ENCODE results near the gene PYROXD2.
"Not testable (repeated sequence)": the region's sequence is repeated elsewhere in the genome, so short reads cannot be mapped to it uniquely, and the experiment has no call there.

The PYROXD2 gene

DNA sequence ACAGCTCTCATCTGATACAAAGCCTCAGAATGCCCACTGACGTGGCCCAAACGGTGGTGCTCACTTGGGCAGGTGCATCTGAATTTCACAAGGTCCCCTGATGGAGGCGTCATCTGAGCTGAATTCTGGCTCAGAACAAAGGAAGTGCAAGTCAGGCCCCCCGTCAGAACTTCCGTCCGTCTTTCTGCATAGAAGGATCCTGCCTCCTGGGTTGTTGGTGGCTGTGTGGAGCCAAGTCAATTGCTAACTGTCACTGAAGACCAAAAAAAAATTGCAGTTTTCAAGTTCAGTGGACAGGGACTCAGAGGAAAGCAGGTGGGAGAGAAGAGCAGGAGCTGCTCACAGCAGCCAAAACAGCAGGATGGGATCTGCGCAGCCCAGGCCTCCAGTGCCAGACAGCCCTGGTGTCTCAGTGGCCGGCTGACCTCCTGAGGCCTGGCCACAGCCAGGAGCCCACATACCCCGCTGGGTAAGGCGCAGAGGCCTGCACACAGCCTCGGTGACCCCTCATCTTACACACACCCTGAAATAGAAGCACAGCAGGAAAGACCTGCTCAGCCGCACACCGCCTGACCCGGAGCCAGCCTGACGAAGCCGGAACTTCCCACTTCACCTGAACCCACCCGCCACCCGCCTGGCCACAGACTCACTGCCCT, 49.4 kb downstream of the PYROXD2 start:
- no peak for DNase-seq (ENCODE audit: low spot score)

DNA sequence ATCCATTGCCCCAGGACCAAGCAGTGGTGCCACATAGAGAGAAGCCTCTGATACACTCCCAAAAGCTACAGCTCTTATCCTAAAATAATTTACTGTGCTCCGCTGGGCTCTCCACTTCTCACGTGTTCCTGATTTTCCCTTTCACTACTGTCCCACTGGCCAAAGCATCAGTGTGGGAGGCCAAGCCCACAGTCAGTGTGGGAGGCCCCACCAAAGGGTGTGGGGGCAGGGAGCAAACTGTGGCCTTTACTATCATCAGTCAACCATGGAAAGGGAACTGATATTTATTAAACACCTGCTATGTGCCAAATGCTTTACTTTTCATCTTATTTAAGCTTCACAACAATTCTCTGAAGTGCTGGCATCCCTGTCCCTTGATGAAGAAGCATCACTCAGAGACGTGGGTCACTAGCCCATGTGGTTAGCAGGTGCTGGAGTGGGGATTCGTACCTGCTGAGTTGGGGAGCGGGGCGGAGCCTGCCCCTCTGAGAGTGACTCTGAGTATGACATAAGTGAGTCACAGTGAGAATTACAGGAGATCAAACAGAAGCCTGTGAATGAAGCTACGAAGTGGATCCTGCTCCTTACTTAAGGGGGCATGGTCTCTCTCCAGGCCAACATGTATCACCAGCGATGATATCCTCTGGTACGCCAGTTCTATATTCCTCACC, 50.4 kb downstream of the PYROXD2 start:
- no peak for DNase-seq (ENCODE audit: low spot score)

DNA sequence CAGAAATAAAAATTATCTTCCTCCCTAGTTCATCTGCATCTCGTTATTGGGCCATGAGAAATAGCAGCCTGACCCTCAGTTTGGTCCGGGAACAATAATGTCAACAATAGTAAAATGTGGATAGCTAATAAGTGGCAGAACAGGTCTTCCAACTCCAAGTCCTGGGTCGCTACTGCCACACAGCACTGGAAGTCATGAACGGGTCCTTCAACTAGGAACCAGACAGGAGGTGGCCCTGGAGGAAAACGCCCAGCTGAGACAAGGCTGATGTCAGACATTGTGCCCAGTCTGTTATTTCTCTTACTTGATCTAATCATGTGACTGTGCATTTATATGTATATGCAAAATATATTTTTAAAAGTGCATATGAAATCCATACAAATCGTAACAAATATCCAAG, 51.8 kb downstream of the PYROXD2 start:
- DNase-seq (ENCODE audit: low spot score), result no peak

DNA sequence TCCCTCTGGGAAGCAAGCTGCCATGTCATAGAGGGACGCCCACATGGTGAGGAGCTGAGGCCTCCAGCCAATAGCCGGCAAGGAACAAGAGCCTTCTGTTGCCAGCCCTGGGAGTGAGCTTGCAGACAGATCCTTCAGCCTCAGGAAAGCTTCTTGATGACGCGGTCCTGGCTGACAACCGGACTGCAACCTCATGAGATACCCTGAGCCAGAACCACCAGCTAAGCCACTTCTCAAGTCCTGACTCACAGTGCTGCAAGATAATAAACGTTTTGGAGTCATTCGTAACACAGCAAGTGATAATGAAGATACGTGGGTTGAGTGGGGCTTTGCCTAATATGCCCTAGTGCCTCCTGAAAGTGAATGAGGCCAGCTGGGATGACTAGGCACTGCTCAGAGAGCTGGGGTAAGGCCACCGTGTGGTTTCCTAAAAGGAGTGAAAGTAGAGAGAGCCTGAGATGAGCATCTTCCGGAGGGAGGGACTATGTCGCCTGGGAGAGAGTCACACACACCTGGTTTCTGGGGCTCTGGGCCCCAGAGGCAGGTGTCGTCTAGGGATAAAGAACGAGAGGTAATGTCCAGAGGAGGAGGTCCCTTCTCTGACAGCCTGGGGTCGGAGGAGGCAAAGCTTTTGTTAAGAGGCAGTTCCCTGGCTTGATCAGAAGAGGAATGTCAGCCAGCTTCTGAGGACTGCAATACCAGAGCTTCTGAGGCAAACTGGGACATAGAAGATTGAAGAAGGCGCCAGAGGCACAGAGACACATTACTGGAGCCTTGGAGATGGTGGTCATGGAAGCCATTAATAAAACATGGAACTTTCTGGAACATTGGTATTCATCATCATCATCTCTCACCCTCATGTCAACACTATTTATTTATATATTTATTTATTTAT, 53.6 kb downstream of the PYROXD2 start:
- peak; percentile 38 for DNase-seq (ENCODE audit: low spot score)

DNA sequence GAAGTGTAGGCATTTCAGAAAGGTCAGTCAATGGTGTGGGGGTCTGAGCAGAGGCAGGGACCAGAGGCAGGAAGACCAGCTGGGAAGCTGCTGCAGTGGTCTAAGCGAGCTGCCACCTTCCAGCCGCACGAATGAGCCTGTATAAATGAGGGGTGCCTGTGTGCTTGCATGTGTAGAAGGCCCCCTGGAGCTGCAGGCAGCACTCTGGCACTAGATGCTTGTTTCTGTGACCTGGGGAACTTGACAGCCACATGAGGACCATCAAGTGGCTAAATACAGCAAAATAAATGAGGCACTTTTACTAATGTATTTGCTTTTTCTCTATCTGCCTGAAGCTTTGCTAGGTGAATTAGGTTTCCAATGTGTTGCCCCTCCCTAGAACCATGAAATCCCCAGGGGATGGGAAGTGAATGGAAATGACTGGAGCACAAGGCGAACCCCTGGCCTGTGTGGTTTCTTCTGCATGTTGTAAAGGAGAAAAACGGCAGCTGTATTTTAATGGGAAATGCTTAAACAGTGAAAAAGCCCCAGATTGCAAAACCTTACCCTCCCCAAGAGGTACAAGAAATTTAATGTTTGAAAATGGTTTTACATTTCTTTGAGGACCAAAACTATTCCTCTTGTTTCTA, 57.7 kb downstream of the PYROXD2 start:
- no peak for DNase-seq (ENCODE audit: low spot score)

DNA sequence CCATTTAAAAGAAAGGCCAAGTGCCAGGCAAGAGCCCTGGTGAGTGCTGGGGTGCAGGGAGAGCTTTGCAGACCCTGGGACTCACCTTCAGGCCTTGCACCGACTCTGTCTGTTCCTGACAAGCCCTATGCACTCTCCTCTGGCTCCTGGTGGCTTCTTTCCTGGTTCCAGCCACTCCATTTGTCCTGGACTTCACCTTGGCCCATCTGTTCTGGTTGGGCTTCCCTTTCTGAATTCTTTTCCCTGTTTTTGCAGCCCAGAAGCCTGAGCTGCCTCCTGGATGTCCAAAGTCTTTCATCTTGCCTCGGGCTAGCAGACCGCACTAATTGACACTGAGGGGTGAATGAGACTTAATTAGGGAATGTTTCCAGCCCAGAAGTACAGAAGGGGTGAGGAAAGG, 60.5 kb downstream of the PYROXD2 start:
- no peak for DNase-seq (ENCODE audit: low spot score)

DNA sequence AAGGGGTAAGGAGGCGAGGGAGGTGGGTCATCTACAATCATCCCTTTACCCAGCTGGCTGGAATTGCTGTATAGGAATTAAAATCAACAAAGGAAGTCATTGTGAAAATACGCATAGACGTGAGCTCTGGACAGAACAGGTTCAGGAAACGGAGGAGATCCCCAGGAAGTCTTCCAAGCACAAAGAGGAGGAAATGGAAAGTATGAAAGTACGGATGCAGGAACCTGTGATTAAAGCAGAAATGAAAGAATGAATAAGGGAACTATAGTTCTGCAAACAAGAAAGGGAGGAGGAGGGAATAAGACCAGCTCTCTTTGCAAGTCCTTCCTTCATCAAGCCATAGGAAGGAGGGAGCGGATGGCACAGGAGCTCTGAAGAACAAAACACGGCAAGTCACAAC, 61.8 kb downstream of the PYROXD2 start:
- DNase-seq (ENCODE audit: low spot score), result no peak

DNA sequence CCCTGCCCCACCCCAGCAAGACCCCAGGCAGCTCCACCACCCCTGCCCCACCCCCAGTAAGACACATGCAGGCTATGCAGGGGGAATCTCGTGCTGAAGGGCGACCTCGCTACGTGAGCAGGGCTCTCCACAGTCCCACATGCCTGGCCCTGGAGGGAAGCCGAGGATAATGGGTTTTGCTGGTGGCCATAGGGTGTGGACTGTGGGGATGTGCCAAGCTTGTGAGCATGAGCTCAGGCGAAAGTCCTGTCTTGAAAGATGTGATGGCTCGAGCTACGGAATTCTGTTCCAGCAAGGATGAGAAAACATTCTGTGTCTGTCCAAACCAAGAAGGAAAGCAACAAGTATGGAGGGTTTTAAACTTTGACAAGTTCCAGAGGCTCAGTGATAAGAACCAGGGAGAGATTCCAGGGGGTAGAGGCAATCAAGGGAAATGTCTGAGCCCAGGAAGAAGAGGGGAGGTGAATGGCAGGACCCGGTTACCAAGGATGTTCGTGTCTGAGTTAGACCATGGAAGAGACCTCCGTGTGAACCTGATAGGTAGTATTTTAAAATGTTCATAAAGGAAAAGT, 63.1 kb downstream of the PYROXD2 start:
- DNase-seq (ENCODE audit: low spot score), result no peak

DNA sequence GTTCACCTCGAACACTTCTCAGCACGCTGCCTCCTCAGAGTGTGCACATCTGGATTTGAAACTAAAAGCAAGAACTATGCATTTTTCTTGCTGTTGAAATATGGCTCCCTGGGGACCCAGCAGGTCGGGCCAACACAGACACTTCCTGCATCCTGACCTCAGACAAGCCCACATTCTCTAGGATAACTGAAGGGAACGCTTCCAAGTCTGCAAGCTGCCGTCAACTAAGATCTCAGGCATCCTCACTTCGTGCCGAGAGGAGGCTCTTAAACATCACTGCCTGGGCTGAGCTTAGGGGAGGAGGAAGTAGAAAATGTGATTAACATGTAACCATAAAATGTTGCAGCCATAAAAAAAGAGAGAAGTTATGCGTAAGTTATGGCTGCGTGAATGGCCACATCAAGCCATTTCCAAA, 65.5 kb downstream of the PYROXD2 start:
- no peak for DNase-seq (ENCODE audit: low spot score)

DNA sequence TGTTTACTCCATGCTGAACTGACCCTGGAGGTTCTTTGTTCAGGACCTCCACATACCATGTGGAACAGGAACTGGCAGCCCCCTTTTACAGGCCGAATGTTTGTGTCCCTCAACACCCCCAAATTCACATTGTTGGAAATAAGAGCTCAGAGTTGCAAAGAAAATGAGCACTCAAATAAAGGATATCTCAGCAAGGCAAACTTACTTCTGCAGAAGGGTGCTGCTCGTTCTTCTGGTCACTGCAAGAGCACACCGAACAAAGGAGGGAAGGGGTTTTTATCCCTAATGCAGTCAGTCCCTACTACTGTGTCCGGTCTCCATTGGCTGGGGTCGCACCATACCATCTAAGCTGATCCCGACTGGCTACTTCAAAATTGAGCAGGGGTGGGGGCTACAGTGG, 68.1 kb downstream of the PYROXD2 start:
- DNase-seq (ENCODE audit: low spot score), result no peak

DNA sequence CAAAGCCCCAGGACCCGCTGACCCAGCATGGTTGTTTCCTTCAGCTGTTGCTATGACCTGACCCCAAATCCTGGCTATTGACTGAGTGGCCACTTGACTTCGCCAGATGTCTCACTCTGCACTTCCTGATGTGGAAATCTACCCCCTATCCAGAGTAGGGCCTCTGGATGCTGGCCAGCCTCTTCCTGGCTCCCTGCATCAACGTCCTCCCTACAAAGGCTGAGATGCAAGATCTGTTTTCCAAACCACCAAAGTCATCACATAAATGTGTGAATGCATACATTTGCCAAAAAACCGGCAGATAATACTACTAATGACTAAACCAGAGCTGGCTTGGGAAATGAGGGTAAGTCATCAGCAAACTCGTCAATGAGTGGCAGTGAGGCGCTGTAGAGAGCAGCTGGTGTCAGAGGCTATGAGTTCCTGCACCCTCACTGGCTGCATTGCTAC, 70.4 kb downstream of the PYROXD2 start:
- DNase-seq (ENCODE audit: low spot score), result no peak

DNA sequence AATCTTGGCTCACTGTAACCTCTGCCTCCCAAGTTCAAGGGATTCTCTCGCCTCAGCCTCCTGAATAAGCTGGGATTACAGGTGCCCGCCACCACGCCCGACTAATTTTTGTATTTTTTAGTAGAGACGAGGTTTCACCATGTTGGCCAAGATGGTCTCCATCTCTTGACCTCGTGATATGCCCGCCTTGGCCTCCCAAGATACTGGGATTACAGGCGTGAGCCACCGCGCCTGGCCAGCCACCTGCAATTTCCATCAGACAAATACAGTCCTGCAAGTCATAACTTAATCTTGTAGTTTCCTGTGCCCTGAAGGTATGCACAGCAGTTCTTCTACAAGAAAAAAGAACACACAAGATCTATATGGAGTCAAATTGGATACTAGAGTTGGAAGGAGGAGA, 73.3 kb downstream of the PYROXD2 start:
- DNase-seq (ENCODE audit: low spot score), result not testable (repeated sequence)

DNA sequence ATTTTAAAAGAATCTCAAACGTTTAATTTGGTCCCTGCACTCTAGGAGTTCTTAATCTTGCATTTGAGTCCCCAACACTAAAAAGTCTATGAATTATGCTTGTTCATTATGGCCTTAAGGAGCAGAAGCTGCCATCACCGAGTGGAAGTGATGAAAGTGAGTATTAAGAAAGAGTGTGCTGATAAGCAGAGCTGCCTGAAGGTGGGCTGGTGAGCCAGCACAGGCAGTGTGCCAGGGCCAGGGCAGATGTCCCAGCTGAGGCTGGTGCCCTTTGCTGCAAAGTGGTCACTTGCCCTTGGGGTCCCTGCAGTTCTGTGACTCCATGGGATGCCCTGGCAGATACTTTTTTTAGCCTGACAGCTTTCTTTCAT, 74.1 kb downstream of the PYROXD2 start:
- DNase-seq (ENCODE audit: low spot score), result no peak

DNA sequence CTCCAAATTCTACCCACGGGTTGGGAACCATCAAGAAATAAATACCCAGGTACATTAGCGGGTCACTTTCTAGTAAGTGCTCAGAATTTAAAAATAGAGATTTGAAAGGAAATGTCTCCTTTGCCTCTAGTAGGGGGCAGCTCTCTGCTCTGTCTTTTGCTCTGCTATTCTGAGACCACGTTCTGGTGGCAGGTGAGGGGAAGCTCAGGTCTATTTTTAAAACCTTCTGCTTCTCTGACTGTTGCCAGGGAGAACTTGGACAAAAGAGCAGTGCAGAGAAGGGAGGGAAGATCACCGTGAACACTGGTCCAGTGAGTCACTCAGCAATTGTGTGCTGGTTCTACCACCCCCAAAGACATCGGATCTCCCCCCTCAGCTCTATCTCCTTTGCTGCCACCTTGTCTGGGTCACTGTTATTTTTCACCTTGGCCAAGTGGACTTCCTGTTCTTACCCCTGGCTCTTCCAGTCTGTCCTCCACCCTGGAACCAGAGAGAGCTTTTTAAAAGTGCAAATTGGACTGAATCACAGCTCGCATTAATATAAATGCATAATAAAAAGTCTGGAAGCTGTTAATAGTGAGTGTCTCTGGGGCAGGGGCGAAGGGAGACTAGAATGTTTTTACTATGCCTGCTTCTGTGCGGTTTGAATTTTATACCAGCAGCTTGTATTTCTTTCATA, 74.6 kb downstream of the PYROXD2 start:
- no peak for DNase-seq (ENCODE audit: low spot score)

DNA sequence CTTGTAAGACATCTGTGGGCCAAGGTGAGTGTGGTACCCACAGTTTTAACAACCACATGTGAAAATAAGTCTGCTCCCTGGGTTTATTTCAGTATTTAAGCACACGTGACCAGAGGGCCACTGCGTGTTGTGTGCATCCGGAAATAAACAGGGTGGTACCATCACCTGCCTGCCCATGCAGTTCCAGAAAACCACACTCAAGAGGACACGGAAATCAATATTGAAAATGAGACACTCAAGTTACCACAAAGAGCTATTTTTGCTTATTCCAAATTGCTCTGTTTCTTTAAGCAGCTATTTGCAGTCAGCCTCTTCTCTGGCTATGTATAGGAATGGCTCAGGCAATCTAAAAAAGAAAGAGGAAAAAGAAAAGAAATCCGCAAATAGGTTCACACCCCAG, 75.2 kb downstream of the PYROXD2 start:
- DNase-seq (ENCODE audit: low spot score), result no peak

DNA sequence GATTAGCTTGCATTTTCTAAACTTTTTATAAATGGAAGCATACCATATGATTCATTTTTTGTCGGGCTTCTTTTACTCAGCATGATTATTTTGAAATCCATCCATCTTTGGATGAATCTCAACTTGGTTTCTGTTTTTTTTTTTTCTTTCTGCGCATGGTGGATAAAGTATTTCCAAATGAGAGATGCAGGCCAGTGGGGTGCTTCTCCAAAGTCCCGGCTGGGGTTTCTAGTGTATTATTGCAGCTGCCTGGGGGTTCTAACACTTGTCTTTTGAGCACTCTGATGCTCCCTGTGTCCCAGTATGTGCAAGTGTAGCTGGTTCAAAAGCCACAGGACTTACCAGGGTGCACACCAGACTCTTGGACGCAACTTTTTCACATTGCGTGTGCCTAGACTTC, 76.1 kb downstream of the PYROXD2 start:
- no peak for DNase-seq (ENCODE audit: low spot score)

DNA sequence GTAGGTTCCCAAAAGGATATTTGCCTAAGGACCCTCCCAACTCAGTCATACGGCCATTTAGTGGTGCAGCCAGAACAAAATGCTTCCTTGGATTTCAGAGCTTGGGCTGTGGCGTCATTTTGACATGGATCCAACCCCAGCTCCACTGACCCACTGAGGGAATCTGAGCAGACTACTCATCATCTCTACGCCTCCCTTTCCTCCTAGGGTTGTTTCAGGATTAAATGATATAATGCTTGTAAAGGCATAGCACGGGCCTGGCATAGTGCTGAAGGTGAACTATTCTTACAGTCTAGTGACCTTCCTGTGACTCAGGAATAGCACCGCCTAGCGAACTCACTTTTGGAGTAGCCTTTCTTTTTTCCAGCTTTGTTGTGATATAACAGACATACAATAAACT, 76.7 kb downstream of the PYROXD2 start:
- DNase-seq (ENCODE audit: low spot score), result no peak

DNA sequence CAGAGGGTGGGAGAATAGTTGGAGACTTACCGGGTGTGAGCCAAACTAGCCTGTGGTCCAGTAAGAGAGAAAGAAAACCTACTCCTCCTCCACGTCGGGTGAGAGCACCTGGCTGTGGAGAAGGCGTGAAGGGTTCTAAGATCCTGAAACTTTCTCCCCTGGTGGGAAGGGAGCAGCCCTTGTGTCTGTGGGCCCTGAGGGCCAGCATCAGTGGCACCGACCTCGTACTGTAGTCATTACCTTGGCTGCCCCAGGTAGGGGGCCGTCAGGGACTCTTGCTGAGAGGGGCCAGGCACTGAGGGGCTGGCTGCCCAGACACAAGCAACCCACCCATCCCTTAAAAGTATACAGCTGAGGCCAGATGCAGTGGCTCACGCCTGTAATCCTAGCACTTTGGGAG, 77.5 kb downstream of the PYROXD2 start:
- DNase-seq (ENCODE audit: low spot score), result no peak
